Measurements from ENCODE around the gene CD93. TPM values are rescaled to one million over a fixed set of nuclear protein-coding genes. Genes with fewer than 3 reads are reported as not detected.

Gene CD93
- total RNA-seq, 1 experiment from 2014 or later, result not detected

GRCh38 chr20:23034721-23035671, 51.1 kb downstream of the CD93 start, which contains the start of gene SSTR4:
Gene SSTR4, plus strand, starts transcription at chr20:23035312. Its CDS starts 172 bp downstream, at chr20:23035484.
- H3K27me3 ChIP-seq (replicated peaks; ENCODE audit: control insufficient read depth, insufficient read depth, low read length), result no peaks in the 10 kb centered on the region; the same call in 1 of the 2 replicates
- Mint-ChIP-seq H3K4me1 (ENCODE audit: low read depth, unreplicated experiment) (peaks cover 5% of the 10 kb centered on the region), H3K9me3 (ENCODE audit: unreplicated experiment) (no peaks in the 10 kb centered on the region), H3K4me3 (ENCODE audit: unreplicated experiment) (no peak within 1 kb of the TSS), H3K27ac (ENCODE audit: unreplicated experiment) (no peak within 1 kb of the TSS), H3K27me3 (ENCODE audit: insufficient read depth, unreplicated experiment) (no peaks in the 10 kb centered on the region), H3K36me3 (ENCODE audit: insufficient read depth, unreplicated experiment) (no peaks in the 10 kb centered on the region)
- peaks cover 12% of the 10 kb centered on the region for H3K4me1 ChIP-seq
- POLR2A ChIA-PET, result no interaction called here
- H3K36me3 ChIP-seq (ENCODE audit: control insufficient read depth, insufficient read depth, low read length), result no peaks in the 10 kb centered on the region
- no peaks in the 10 kb centered on the region for H3K9me3 ChIP-seq
- CTCF ChIA-PET, result no interaction called here
- no peak within 1 kb of the TSS for H3K4me3 ChIP-seq (ENCODE audit: low read depth, low read length)
- DNase-seq, result no peak
- intact Hi-C loops (cut with micrococcal nuclease; ENCODE audit: unreplicated experiment), result no loop called here
- BruUV-seq (replicated peaks), result no TSS peak
- no peak for TF ChIP-seq CTCF (IDR thresholded peaks at IDR 0.05; ENCODE audit: insufficient read depth in 1 of 2, low read depth in 1 of 2, low read length in 1 of 2, severe bottlenecking in 1 of 2, unreplicated experiment in 1 of 2)

- BruUV-seq (replicated peaks), result no TSS peak
- ChIA-PET CTCF (no interaction called here), POLR2A (no interaction called here)
- H3K9me3 Mint-ChIP-seq (ENCODE audit: unreplicated experiment), result no peaks in the 10 kb centered on the region
- no peak overlapping the region for H3K4me3 Mint-ChIP-seq (ENCODE audit: unreplicated experiment)
- Histone ChIP-seq H3K9me3 (no peaks in the 10 kb centered on the region), H3K4me3 (ENCODE audit: low read depth, low read length) (no peak overlapping the region), H3K4me1 (peaks cover 1% of the 10 kb centered on the region; the same call in 1 of the 2 replicates), H3K36me3 (ENCODE audit: control insufficient read depth, insufficient read depth, low read length) (no peaks in the 10 kb centered on the region), H3K27me3 (replicated peaks; ENCODE audit: control insufficient read depth, insufficient read depth, low read length) (no peaks in the 10 kb centered on the region)
- intact Hi-C loops (cut with micrococcal nuclease; ENCODE audit: unreplicated experiment), result no loop called here
- no peak for TF ChIP-seq CTCF (IDR thresholded peaks at IDR 0.05; ENCODE audit: insufficient read depth in 1 of 2, low read depth in 1 of 2, low read length in 1 of 2, severe bottlenecking in 1 of 2, unreplicated experiment in 1 of 2)
- H3K27me3 Mint-ChIP-seq (ENCODE audit: insufficient read depth, unreplicated experiment), result no peaks in the 10 kb centered on the region
- H3K27ac Mint-ChIP-seq (ENCODE audit: unreplicated experiment), result no peak overlapping the region
- H3K36me3 Mint-ChIP-seq (ENCODE audit: insufficient read depth, unreplicated experiment), result no peaks in the 10 kb centered on the region
- DNase-seq, result no peak
- peaks cover 6% of the 10 kb centered on the region for H3K4me1 Mint-ChIP-seq (ENCODE audit: low read depth, unreplicated experiment)
These were observed 52.2 kb downstream of the CD93 start for GRCh38 chr20:23033918-23034317.

GRCh38 chr20:23032750-23033078, 53.4 kb downstream of the CD93 start:
- no peaks in the 10 kb centered on the region for H3K36me3 ChIP-seq (ENCODE audit: control insufficient read depth, insufficient read depth, low read length)
- H3K9me3 ChIP-seq, result no peaks in the 10 kb centered on the region
- H3K4me1 ChIP-seq, result no peaks in the 10 kb centered on the region
- H3K27ac Mint-ChIP-seq (ENCODE audit: unreplicated experiment), result no peak overlapping the region
- H3K27me3 ChIP-seq (replicated peaks; ENCODE audit: control insufficient read depth, insufficient read depth, low read length), result no peaks in the 10 kb centered on the region
- no peak overlapping the region for H3K4me3 ChIP-seq (ENCODE audit: low read depth, low read length)
- no peak for DNase-seq
- POLR2A ChIA-PET, result no interaction called here
- no peaks in the 10 kb centered on the region for H3K27me3 Mint-ChIP-seq (ENCODE audit: insufficient read depth, unreplicated experiment)
- no peaks in the 10 kb centered on the region for H3K9me3 Mint-ChIP-seq (ENCODE audit: unreplicated experiment)
- peaks cover 6% of the 10 kb centered on the region for H3K4me1 Mint-ChIP-seq (ENCODE audit: low read depth, unreplicated experiment)
- no peak for TF ChIP-seq CTCF (IDR thresholded peaks at IDR 0.05; ENCODE audit: insufficient read depth in 1 of 2, low read depth in 1 of 2, low read length in 1 of 2, severe bottlenecking in 1 of 2, unreplicated experiment in 1 of 2)
- no TSS peak for BruUV-seq (replicated peaks)
- intact Hi-C loops (cut with micrococcal nuclease; ENCODE audit: unreplicated experiment), result no loop called here
- no peaks in the 10 kb centered on the region for H3K36me3 Mint-ChIP-seq (ENCODE audit: insufficient read depth, unreplicated experiment)
- CTCF ChIA-PET, result interaction anchor here (0.6 kb wide), 1 partner anchor 133 kb away, joined by 3 read pairs; no protein-coding TSS in a partner anchor
- H3K4me3 Mint-ChIP-seq (ENCODE audit: unreplicated experiment), result no peak overlapping the region

Data from Caco-2 (cell line).